ENCODE measurements around the gene SLC12A4.
"Not testable (repeated sequence)": the region's sequence is repeated elsewhere in the genome, so short reads cannot be mapped to it uniquely, and the experiment has no call there.

The SLC12A4 gene

GRCh38 chr16:67968400-67969253 lies at the start of gene SLC12A4:
TSS of gene SLC12A4 (minus strand) at chr16:67968637. CDS start at chr16:67968553, 84 bp downstream.
- H3K4me3 ChIP-seq (ENCODE audit: low read depth, low read length), result peak within 1 kb of the TSS; percentile 72

- no peak within 1 kb of the TSS for H3K4me3 ChIP-seq (ENCODE audit: low read depth, low read length)
These were observed 47.2 kb upstream of the SLC12A4 start, which contains the start of gene DPEP2NB for GRCh38 chr16:68015681-68016080. TSS of gene DPEP2NB (minus strand) at chr16:68015911. CDS start at chr16:68015770, 141 bp downstream.

- no peak overlapping the region for H3K4me3 ChIP-seq (ENCODE audit: low read depth, low read length)
These were observed 45.0 kb upstream of the SLC12A4 start for GRCh38 chr16:68013440-68013839.

- not testable (repeated sequence) for H3K4me3 ChIP-seq (ENCODE audit: low read depth, low read length)
These were observed 41.4 kb upstream of the SLC12A4 start for GRCh38 chr16:68009872-68010271.

- no peak overlapping the region for H3K4me3 ChIP-seq (ENCODE audit: low read depth, low read length)
These were observed 40.8 kb upstream of the SLC12A4 start for GRCh38 chr16:68009157-68009735.

GRCh38 chr16:68005786-68006286 lies 37.4 kb upstream of the SLC12A4 start:
- H3K4me3 ChIP-seq (ENCODE audit: low read depth, low read length), result no peak overlapping the region

- H3K4me3 ChIP-seq (ENCODE audit: low read depth, low read length), result no peak overlapping the region
These were observed 36.8 kb upstream of the SLC12A4 start for GRCh38 chr16:68005211-68005610.

- no peak overlapping the region for H3K4me3 ChIP-seq (ENCODE audit: low read depth, low read length)
These were observed 34.6 kb upstream of the SLC12A4 start for GRCh38 chr16:68003031-68003430.

- H3K4me3 ChIP-seq (ENCODE audit: low read depth, low read length), result no peak overlapping the region
These were observed 32.0 kb upstream of the SLC12A4 start for GRCh38 chr16:68000450-68000849.

- no peak overlapping the region for H3K4me3 ChIP-seq (ENCODE audit: low read depth, low read length)
These were observed 31.5 kb upstream of the SLC12A4 start for GRCh38 chr16:67999985-68000384.

- not testable (repeated sequence) for H3K4me3 ChIP-seq (ENCODE audit: low read depth, low read length)
These were observed 30.6 kb upstream of the SLC12A4 start, which contains the start of gene DPEP2 for GRCh38 chr16:67998779-67999688. TSS of gene DPEP2 (minus strand) at chr16:67999484. CDS start at chr16:67993212, 6,272 bp downstream.

GRCh38 chr16:67998231-67998778 lies 29.9 kb upstream of the SLC12A4 start:
- H3K4me3 ChIP-seq (ENCODE audit: low read depth, low read length), result not testable (repeated sequence)

GRCh38 chr16:67996666-67997065 lies 28.2 kb upstream of the SLC12A4 start:
- H3K4me3 ChIP-seq (ENCODE audit: low read depth, low read length), result no peak overlapping the region

GRCh38 chr16:67995423-67995822 lies 27.0 kb upstream of the SLC12A4 start:
- H3K4me3 ChIP-seq (ENCODE audit: low read depth, low read length), result no peak overlapping the region

GRCh38 chr16:67994040-67994408 lies 25.6 kb upstream of the SLC12A4 start:
- H3K4me3 ChIP-seq (ENCODE audit: low read depth, low read length), result not testable (repeated sequence)

- no peak overlapping the region for H3K4me3 ChIP-seq (ENCODE audit: low read depth, low read length)
These were observed 25.0 kb upstream of the SLC12A4 start for GRCh38 chr16:67993207-67994039.

GRCh38 chr16:67992661-67993206 lies 24.3 kb upstream of the SLC12A4 start:
- H3K4me3 ChIP-seq (ENCODE audit: low read depth, low read length), result no peak overlapping the region

- no peak overlapping the region for H3K4me3 ChIP-seq (ENCODE audit: low read depth, low read length)
These were observed 21.6 kb upstream of the SLC12A4 start for GRCh38 chr16:67990018-67990386.

- H3K4me3 ChIP-seq (ENCODE audit: low read depth, low read length), result no peak overlapping the region
These were observed 21.0 kb upstream of the SLC12A4 start for GRCh38 chr16:67989322-67990017.

Data from iPS-11a (cell line).